ENCODE results near the gene ANP32B. TPM values are rescaled to one million over a fixed set of nuclear protein-coding genes. Genes with fewer than 3 reads are reported as not detected.

ANP32B gene
- total RNA-seq, 6 experiments from 2014 or later, result 99.6 to 165 (median 155) TPM

- H3K27ac Mint-ChIP-seq, result no peak overlapping the region
- peaks cover 21% of the 10 kb centered on the region for H3K27me3 Mint-ChIP-seq (ENCODE audit: insufficient read depth)
- no peak for DNase-seq
- H3K36me3 Mint-ChIP-seq (ENCODE audit: low read depth), result no peaks in the 10 kb centered on the region
- no peak for TF ChIP-seq CTCF (IDR thresholded peaks at IDR 0.05)
- no peaks in the 10 kb centered on the region for H3K9me3 Mint-ChIP-seq
- H3K4me1 Mint-ChIP-seq (ENCODE audit: low read depth), result peaks cover 10% of the 10 kb centered on the region
- no peak overlapping the region for H3K4me3 Mint-ChIP-seq
Measured at GRCh38 chr9:97962136-97962535, 21.0 kb upstream of the ANP32B start.

DNA sequence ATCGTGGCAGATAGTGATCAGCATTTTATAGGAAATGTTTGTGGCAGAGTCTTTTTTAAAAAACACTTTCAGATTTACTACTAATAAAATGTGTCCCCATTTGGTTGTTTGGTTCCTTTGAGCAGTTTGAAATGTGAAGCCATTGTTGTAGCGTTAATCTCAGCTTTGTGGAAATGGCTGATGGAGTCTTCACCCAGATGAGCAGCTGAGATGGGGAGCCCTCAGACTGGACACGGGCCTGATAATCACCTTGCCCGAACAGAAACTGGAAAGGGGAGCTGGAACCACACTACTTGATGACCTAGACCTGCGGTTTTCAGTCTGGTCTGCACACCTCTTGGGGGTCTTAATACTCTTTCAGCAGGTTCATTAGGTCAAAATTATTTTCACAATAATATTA lies 20.6 kb upstream of the ANP32B start:
- H3K27ac Mint-ChIP-seq, result no peak overlapping the region
- H3K36me3 Mint-ChIP-seq (ENCODE audit: low read depth), result no peaks in the 10 kb centered on the region
- H3K27me3 Mint-ChIP-seq (ENCODE audit: insufficient read depth), result peaks cover 21% of the 10 kb centered on the region
- no peak for DNase-seq
- no peak for TF ChIP-seq CTCF (IDR thresholded peaks at IDR 0.05)
- no peak overlapping the region for H3K4me3 Mint-ChIP-seq
- no peaks in the 10 kb centered on the region for H3K9me3 Mint-ChIP-seq
- H3K4me1 Mint-ChIP-seq (ENCODE audit: low read depth), result peaks cover 10% of the 10 kb centered on the region

DNA sequence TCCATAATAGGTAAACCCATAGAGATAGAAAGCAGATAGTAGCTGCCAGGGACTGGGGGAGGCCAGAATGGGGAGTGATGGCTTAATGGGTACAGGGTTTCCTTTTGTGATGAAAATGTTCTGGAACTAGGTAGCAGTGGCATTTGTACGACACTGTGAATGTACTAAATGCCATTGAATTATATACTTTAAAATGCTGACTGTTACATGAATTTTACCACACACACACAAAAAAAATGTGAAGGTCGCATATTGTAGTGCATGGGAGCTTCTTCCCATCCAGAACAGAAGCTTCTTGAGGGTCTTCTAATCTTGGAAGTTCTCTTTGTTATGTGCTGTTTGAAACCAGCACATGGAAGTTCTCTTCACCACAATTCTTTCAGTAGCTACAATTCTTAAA lies 19.9 kb upstream of the ANP32B start:
- peaks cover 24% of the 10 kb centered on the region for H3K27me3 Mint-ChIP-seq (ENCODE audit: insufficient read depth)
- TF ChIP-seq CTCF (IDR thresholded peaks at IDR 0.05), result no peak
- no peaks in the 10 kb centered on the region for H3K9me3 Mint-ChIP-seq
- no peaks in the 10 kb centered on the region for H3K36me3 Mint-ChIP-seq (ENCODE audit: low read depth)
- peaks cover 10% of the 10 kb centered on the region for H3K4me1 Mint-ChIP-seq (ENCODE audit: low read depth)
- no peak overlapping the region for H3K27ac Mint-ChIP-seq
- no peak overlapping the region for H3K4me3 Mint-ChIP-seq
- DNase-seq, result no peak

GRCh38 chr9:97964901-97965300 lies 18.2 kb upstream of the ANP32B start:
- DNase-seq, result no peak
- no peak overlapping the region for H3K27ac Mint-ChIP-seq
- H3K36me3 Mint-ChIP-seq (ENCODE audit: low read depth), result no peaks in the 10 kb centered on the region
- H3K27me3 Mint-ChIP-seq (ENCODE audit: insufficient read depth), result peaks cover 31% of the 10 kb centered on the region
- TF ChIP-seq CTCF (IDR thresholded peaks at IDR 0.05), result no peak
- no peak overlapping the region for H3K4me3 Mint-ChIP-seq
- H3K9me3 Mint-ChIP-seq, result no peaks in the 10 kb centered on the region
- no peaks in the 10 kb centered on the region for H3K4me1 Mint-ChIP-seq (ENCODE audit: low read depth)

- H3K27me3 Mint-ChIP-seq (ENCODE audit: insufficient read depth), result peaks cover 38% of the 10 kb centered on the region
- DNase-seq, result no peak
- TF ChIP-seq CTCF (IDR thresholded peaks at IDR 0.05), result no peak
- no peak overlapping the region for H3K27ac Mint-ChIP-seq
- H3K4me3 Mint-ChIP-seq, result no peak overlapping the region
- no peaks in the 10 kb centered on the region for H3K4me1 Mint-ChIP-seq (ENCODE audit: low read depth)
- H3K9me3 Mint-ChIP-seq, result no peaks in the 10 kb centered on the region
- H3K36me3 Mint-ChIP-seq (ENCODE audit: low read depth), result no peaks in the 10 kb centered on the region
Measured at GRCh38 chr9:97966493-97966892, 16.6 kb upstream of the ANP32B start.

DNA sequence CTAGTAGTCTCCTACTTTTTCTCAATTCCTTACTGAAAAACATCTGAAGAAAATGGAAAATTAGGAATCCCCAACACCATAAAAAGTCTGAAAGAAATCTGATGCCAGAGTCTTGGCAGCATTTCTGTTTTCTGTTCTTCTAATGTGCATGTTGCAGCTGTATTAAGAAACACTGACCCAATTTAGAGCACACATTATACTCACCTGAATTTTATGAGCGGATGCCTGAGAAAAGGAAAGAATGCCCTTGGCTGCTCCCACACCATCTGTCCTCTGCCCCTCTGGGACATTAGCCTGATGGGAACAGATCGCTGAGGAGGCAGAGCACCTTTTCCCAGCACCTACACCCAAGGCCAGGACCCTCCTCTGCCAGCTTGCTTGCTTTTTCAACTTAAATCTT lies 14.1 kb upstream of the ANP32B start:
- H3K9me3 Mint-ChIP-seq, result no peaks in the 10 kb centered on the region
- H3K36me3 Mint-ChIP-seq (ENCODE audit: low read depth), result no peaks in the 10 kb centered on the region
- H3K27me3 Mint-ChIP-seq (ENCODE audit: insufficient read depth), result peaks cover 43% of the 10 kb centered on the region
- TF ChIP-seq CTCF (IDR thresholded peaks at IDR 0.05), result no peak
- H3K27ac Mint-ChIP-seq, result no peak overlapping the region
- H3K4me1 Mint-ChIP-seq (ENCODE audit: low read depth), result no peaks in the 10 kb centered on the region
- H3K4me3 Mint-ChIP-seq, result no peak overlapping the region
- no peak for DNase-seq
